Mammary epithelial cell (primary cell): ENCODE measurements around the gene P4HA2.

ENCODE experiments used
- EZH2 ChIP-seq: IDR thresholded peaks from 2 replicates; pipeline ENCODE4 v1.6.1; 2012; ENCODE audit warnings: low read length, inconsistent platforms, borderline replicate concordance
- TF ChIP-seq, protein P1 (sequence below), 2 donors: IDR thresholded peaks in 1 of 2; conservative IDR thresholded peaks in 1 of 2; 2 replicates each; pipeline ENCODE4 v1.5.1; 2011 to 2012; ENCODE audit warnings: inconsistent platforms in 2 of 2, low read length in 2 of 2, mild to moderate bottlenecking in 2 of 2, control low read depth in 1 of 2, low read depth in 1 of 2; ENCODE audit not compliant: insufficient read depth in 1 of 2; ENCODE audit errors: extremely low read depth in 1 of 2

GRCh38 chr5:132260051-132260450, 32.4 kb upstream of the P4HA2 start:
- TF ChIP-seq, protein P1, sequence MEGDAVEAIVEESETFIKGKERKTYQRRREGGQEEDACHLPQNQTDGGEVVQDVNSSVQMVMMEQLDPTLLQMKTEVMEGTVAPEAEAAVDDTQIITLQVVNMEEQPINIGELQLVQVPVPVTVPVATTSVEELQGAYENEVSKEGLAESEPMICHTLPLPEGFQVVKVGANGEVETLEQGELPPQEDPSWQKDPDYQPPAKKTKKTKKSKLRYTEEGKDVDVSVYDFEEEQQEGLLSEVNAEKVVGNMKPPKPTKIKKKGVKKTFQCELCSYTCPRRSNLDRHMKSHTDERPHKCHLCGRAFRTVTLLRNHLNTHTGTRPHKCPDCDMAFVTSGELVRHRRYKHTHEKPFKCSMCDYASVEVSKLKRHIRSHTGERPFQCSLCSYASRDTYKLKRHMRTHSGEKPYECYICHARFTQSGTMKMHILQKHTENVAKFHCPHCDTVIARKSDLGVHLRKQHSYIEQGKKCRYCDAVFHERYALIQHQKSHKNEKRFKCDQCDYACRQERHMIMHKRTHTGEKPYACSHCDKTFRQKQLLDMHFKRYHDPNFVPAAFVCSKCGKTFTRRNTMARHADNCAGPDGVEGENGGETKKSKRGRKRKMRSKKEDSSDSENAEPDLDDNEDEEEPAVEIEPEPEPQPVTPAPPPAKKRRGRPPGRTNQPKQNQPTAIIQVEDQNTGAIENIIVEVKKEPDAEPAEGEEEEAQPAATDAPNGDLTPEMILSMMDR (conservative IDR thresholded peaks at IDR 0.05 in 1 of 2, IDR thresholded peaks at IDR 0.05 in 1 of 2; ENCODE audit: extremely low read depth in 1 of 2, insufficient read depth in 1 of 2, low read depth in 1 of 2, low read length in 2 of 2): no peak
- TF ChIP-seq EZH2: no peak
